ENCODE measurements around the gene CHEK2.
"Not testable (repeated sequence)": the region's sequence is repeated elsewhere in the genome, so short reads cannot be mapped to it uniquely, and the experiment has no call there.

The CHEK2 gene

GRCh38 chr22:28682966-28683365, 58.7 kb downstream of the CHEK2 start:
- not testable (repeated sequence) for DNase-seq

DNA sequence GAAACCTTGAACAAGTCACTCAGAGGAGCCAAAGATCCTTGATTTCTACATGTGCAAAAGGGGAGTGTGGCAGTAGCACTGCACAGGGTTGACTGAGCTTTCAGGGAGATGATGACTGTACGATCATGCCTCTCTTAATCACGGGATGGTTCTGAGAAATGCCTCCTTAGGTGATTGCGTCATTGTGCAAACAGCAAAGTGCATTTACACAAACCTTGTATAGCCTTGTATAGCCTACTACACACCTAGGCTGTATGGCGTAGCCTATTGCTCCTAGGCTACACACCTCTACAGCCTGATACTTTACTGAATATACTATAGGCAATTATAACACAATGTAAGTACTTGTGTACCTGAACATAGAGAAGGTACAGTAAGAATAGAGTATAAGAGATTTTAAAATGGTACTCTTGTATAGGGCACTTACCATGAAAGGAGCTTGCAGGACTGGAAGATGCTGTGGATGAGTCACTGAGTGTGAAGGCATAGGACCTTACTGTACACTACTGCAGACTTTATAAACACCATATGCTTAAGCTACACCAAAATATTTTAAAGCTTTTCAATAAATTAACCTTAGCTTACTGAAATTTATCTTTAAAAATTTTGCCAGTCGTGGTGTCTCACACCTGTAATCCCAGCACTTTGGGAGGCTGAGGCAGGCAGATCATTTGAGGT, 60.7 kb downstream of the CHEK2 start:
- DNase-seq, result not testable (repeated sequence)

GRCh38 chr22:28679611-28680287, 61.9 kb downstream of the CHEK2 start, which contains the start of gene TTC28:
TTC28 (minus strand) TSS chr22:28679840; CDS start chr22:28679723, 117 bp downstream.
- peak; percentile 69 to 80 (median 78) for DNase-seq

GRCh38 chr22:28678778-28679610, 62.6 kb downstream of the CHEK2 start:
- DNase-seq, result peak; percentile 6 to 62 (median 54)

- not testable (repeated sequence) for DNase-seq
Measured at GRCh38 chr22:28678170-28678569, 63.5 kb downstream of the CHEK2 start.

GRCh38 chr22:28674121-28674563, 67.5 kb downstream of the CHEK2 start:
- DNase-seq, result no peak

- no peak for DNase-seq
Measured at GRCh38 chr22:28670756-28671155, 70.9 kb downstream of the CHEK2 start.

- DNase-seq, result no peak
Measured at GRCh38 chr22:28670161-28670560, 71.5 kb downstream of the CHEK2 start.

DNA sequence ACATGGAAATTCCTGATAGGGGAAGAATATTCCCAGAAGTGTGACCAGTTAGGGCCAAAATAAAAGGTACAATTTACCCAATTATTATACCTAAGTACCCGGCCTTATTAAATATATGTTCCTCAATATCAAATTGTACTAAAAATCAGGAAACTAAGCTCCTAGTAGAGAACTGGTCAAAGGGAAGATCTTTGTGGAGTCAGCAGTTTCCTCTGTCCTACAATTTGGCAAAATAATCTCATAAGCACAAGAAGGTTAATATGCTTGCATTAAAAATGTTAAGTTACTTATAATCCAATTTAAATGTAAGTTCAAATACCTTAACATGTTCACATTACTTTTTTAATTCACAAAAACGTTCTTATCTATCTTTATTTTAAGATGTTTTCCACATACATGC, 72.2 kb downstream of the CHEK2 start:
- DNase-seq, result no peak

DNA sequence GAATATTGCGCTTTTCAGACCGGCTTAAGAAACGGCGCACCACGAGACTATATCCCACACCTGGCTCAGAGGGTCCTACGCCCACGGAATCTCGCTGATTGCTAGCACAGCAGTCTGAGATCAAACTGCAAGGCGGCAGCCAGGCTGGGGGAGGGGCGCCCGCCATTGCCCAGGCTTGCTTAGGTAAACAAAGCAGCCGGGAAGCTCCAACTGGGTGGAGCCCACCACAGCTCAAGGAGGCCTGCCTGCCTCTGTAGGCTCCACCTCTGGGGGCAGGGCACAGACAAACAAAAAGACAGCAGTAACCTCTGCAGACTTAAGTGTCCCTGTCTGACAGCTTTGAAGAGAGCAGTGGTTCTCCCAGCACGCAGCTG, 78.1 kb downstream of the CHEK2 start:
- DNase-seq, result not testable (repeated sequence)

DNA sequence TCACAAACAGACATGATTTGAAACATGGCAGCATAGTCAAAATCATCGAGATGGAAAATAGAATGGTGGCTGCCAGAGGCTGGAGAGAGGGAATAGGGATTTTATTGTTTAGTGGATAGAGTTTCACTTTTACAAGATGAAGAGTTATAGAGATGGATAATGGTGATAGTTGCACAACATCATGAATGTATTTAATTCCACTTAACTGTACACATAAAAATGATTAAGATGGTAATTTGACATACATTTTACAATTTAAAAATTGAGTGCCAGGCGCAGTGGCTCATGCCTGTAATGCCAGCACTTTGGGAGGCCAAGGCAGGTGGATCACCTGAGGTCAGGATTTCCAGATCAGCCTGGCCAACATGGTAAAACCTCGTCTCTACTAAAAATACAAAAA, 83.2 kb downstream of the CHEK2 start:
- no peak for DNase-seq

- DNase-seq, result no peak
Measured at GRCh38 chr22:28656181-28656580, 85.4 kb downstream of the CHEK2 start.

GRCh38 chr22:28650463-28650862, 91.2 kb downstream of the CHEK2 start:
- no peak for DNase-seq

GRCh38 chr22:28648792-28649191, 92.8 kb downstream of the CHEK2 start:
- no peak for DNase-seq

DNA sequence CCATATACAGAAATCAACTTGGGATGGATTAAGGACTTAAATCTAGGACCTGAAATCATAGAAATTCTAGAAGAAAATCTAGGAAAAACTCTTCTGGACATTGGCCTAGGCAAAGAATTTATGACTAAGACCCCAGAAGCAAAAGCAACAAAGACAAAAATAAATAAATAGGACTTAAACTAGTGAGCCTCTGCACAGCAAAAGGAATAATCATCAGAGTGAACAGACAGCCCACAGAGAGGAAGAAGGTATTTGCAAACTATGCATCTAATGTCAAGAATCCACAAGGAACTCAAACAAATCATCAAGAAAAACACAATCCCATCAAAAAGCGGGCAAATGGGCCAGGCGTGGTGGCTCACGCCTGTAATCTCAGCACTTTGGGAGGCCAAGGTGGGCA, 94.4 kb downstream of the CHEK2 start:
- DNase-seq, result no peak

- no peak for DNase-seq
Measured at GRCh38 chr22:28639321-28639720, 102.3 kb downstream of the CHEK2 start.

All from NCI-H1417 (cell line).